GM12878 (cell line): ENCODE data around the gene CCR7. TPM values are rescaled to one million over a fixed set of nuclear protein-coding genes. Genes with fewer than 3 reads are reported as not detected.

Source experiments
- ATAC-seq: fragments of 200-7000 bp; cut with Tn5 transposase; 3 replicates; pipeline ENCODE4 v1.9.1; 2020; ENCODE audit warnings: mild to moderate bottlenecking, moderate library complexity
- BruUV-seq: library from RNA; stranded (reverse); fragments of 400-500 nt; replicated peaks from 2 replicates; lab custom pipeline; 2021; lab: Mats Ljungman, UMichigan
- CTCF ChIA-PET: fragments of 300-600 bp; sonication (Branson Sonifier 250); formaldehyde crosslinking; extraction: SDS; loops from one replicate; lab custom pipeline; 2021; ENCODE audit warnings: inconsistent platforms; lab: Yijun Ruan, JAX
- POLR2A ChIA-PET: fragments of 350-600 bp; formaldehyde crosslinking; extraction: SDS; loops from one replicate; lab custom pipeline; 2021; ENCODE audit warnings: inconsistent platforms; lab: Charles Lee
- RAD21 ChIA-PET: fragments of 300-600 bp; sonication (Branson Sonifier 250); formaldehyde crosslinking; loops from one replicate; lab custom pipeline; 2023; ENCODE audit warnings: antibody characterized with exemption; ENCODE audit not compliant: unreplicated experiment; lab: Charles Lee
- SMC1A ChIA-PET: fragments of 300-600 bp; sonication (Branson Sonifier 250); formaldehyde crosslinking; loops from one replicate; lab custom pipeline; 2023; ENCODE audit not compliant: unreplicated experiment, uncharacterized antibody; lab: Charles Lee
- DNase-seq: peaks from one replicate; pipeline ENCODE4 v3.0.0-alpha.2; 2011; ENCODE audit warnings: low read depth, low spot score
- FAIRE-seq: peaks from 3 replicates; lab custom pipeline; 2011; peaks lifted over from hg19 to GRCh38; lab: Jason Lieb, UNC
- H2AFZ ChIP-seq: 2 replicates; pipeline ENCODE4 v1.6.0; 2011; ENCODE audit warnings: low read depth, low read length, control low read depth; ENCODE audit not compliant: control insufficient read depth
- H3K27ac ChIP-seq: 2 replicates; pipeline ENCODE4 v1.5.1; 2011; ENCODE audit warnings: control low read depth; ENCODE audit not compliant: control insufficient read depth, insufficient read depth
- H3K27me3 ChIP-seq, 2 experiments: replicated peaks in 1 of 2; 2 replicates each; pipeline versions ENCODE4 v1.6.0 to v1.6.1; 2011; ENCODE audit warnings: low read length in 1 of 2; ENCODE audit not compliant: control insufficient read depth in 2 of 2, insufficient read depth in 2 of 2
- H3K36me3 ChIP-seq, 2 experiments: 2 replicates each; pipeline ENCODE4 v1.5.1; 2011; ENCODE audit warnings: low read length in 1 of 2; ENCODE audit not compliant: control insufficient read depth in 2 of 2, insufficient read depth in 2 of 2
- H3K4me1 ChIP-seq: 2 replicates; pipeline ENCODE4 v1.6.1; 2011; ENCODE audit warnings: mild to moderate bottlenecking, low read length, moderate library complexity, mixed read lengths; ENCODE audit not compliant: control insufficient read depth, insufficient read depth
- H3K4me2 ChIP-seq: 2 replicates; pipeline ENCODE4 v1.6.0; 2011; ENCODE audit warnings: control low read depth; ENCODE audit not compliant: control insufficient read depth, insufficient read depth
- H3K4me3 ChIP-seq: fragments of 200-600 bp; sonication (generic); 2 replicates; pipeline ENCODE4 v1.5.1; 2016
- H3K79me2 ChIP-seq: 2 replicates; pipeline ENCODE4 v1.6.0; 2011; ENCODE audit warnings: low read length; ENCODE audit not compliant: control insufficient read depth, insufficient read depth
- H3K9ac ChIP-seq: 2 replicates; pipeline ENCODE4 v1.8.0; 2011; ENCODE audit warnings: low read length, control low read depth, mixed read lengths; ENCODE audit not compliant: control insufficient read depth, insufficient read depth
- H3K9me3 ChIP-seq: replicated peaks from 3 replicates; pipeline ENCODE4 v1.5.1; 2011; ENCODE audit warnings: mild to moderate bottlenecking, low read length; ENCODE audit not compliant: control insufficient read depth, insufficient read depth
- H4K20me1 ChIP-seq: 2 replicates; pipeline ENCODE4 v1.6.0; 2011; ENCODE audit not compliant: control insufficient read depth, insufficient read depth
- IKZF2 ChIP-seq, 2 experiments: fragments of 450-650 bp; IDR thresholded peaks; 2 replicates each; pipeline ENCODE4 v1.6.1; 2017; ENCODE audit warnings: mild to moderate bottlenecking in 2 of 2, moderate library complexity in 2 of 2
- POLR2A ChIP-seq: IDR thresholded peaks from 2 replicates; pipeline ENCODE4 v1.6.1; 2011; ENCODE audit warnings: low read depth, mild to moderate bottlenecking, low read length
- SMAD5 ChIP-seq: IDR thresholded peaks from 2 replicates; pipeline ENCODE4 v1.6.1; 2016; ENCODE audit warnings: antibody characterized with exemption, low read depth
- TCF7 ChIP-seq: IDR thresholded peaks from 2 replicates; pipeline ENCODE4 v1.6.1; 2014; ENCODE audit warnings: antibody characterized with exemption, borderline replicate concordance
- ZNF622 ChIP-seq: fragments of 450-650 bp; IDR thresholded peaks from 2 replicates; pipeline ENCODE4 v1.6.1; 2017; ENCODE audit warnings: mild to moderate bottlenecking, inconsistent platforms
- WGBS: methylation state at CpG from one replicate; pipeline ENCODE4 v1.1.6; 2016; ENCODE audit warnings: low lambda C conversion rate; ENCODE audit not compliant: insufficient replicate concordance, insufficient coverage; ENCODE audit errors: missing lambda C conversion rate; 5-methylcytosine and 5-hydroxymethylcytosine counted together
- in situ Hi-C: fragments of 300-500 bp; cut with MboI; formaldehyde crosslinking; loops from 9 replicates; pipeline ENCODE4 v1.14.3; 2018; ENCODE audit warnings: mixed read lengths
- intact Hi-C: fragments of 100-400 bp; cut with micrococcal nuclease; formaldehyde crosslinking; loops from one replicate; pipeline ENCODE4 v1.14.2; 2022; ENCODE audit not compliant: unreplicated experiment
- polyA plus RNA-seq, 11 experiments: library from polyadenylated mRNA; depleted of rRNA in 4 of 11; unstranded in 6 of 11; stranded (reverse) in 5 of 11; fragments of >200 nt; fragmentation: Nextera tagmentation in 4 of 11; fragmentation: Illumina TruSeq in 1 of 11; extraction: Ambion mirVana in 4 of 11; extraction: Trizol in 1 of 11; gene quantifications; 1 replicate in 1 of 11; 2 replicates in 10 of 11; pipeline versions ENCODE4 v1.2.1 to v1.2.3, GENCODE V29; 2011 to 2016; ENCODE audit warnings: inconsistent platforms in 2 of 11, missing spikeins in 2 of 11, low read depth in 1 of 11
- total RNA-seq, 4 experiments: library from RNA; depleted of rRNA in 3 of 4; stranded (reverse); fragments of >200 nt in 3 of 4; fragmentation: Illumina TruSeq in 1 of 4; extraction: Trizol in 1 of 4; gene quantifications; 2 replicates each; pipeline versions ENCODE4 v1.2.1 to v1.2.3, GENCODE V29; 2013 to 2021
- TF ChIP-seq, protein P1 (sequence below): fragments of 450-650 bp; IDR thresholded peaks from 2 replicates; pipeline ENCODE4 v1.6.1; 2018; ENCODE audit warnings: mild to moderate bottlenecking, low read depth, moderate library complexity; ENCODE audit not compliant: partially characterized antibody
- TF ChIP-seq, protein P2 (sequence below): fragments of 450-650 bp; IDR thresholded peaks from 2 replicates; pipeline ENCODE4 v1.6.1; 2017; ENCODE audit warnings: low read depth, mild to moderate bottlenecking, moderate library complexity
- TF ChIP-seq, protein P3 (sequence below): fragments of 450-650 bp; IDR thresholded peaks from 2 replicates; pipeline ENCODE4 v1.6.1; 2016; ENCODE audit warnings: mild to moderate bottlenecking

The CCR7 gene
- total and polyA plus RNA-seq, 10 of the 15 experiments (the other 5 are each of a cell fraction or from before 2014, with no cell fraction given), result 131 to 1,171 (median 260) TPM

DNA sequence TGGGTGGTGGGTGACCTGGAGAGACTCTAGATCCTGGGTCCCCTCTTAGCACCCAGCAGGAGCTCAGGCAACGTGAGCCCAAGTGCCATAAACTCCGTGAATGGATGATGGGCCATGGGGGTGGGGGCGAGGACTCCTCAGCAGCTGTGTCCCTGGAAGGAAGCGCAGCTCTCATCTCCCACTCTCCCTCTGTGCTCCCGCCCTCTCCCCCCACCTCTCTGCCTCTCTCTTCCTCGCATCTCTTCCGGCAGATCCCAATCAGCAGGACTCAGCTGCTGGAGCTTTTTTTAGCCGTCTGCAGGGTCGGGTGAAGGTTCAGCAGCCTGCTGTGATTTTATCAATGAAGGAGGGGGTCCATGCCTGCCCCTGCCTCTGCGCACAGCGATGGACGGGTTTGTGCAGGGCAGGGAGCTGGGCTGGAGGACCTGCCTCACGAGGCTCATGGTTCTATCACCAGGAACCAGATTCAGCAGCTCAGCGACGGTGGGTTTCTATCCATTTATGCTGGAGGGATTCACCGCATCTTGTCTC, 8.3 kb downstream of the CCR7 start:
- TF ChIP-seq POLR2A, result peak; percentile 62
- TF ChIP-seq ZNF622, result no peak
- TF ChIP-seq TCF7, result no peak
- peak; percentile 68 to 74; a peak in 2 of 4 replicates for TF ChIP-seq IKZF2 (IDR thresholded peaks at IDR 0.05)
- TF ChIP-seq, protein P1, sequence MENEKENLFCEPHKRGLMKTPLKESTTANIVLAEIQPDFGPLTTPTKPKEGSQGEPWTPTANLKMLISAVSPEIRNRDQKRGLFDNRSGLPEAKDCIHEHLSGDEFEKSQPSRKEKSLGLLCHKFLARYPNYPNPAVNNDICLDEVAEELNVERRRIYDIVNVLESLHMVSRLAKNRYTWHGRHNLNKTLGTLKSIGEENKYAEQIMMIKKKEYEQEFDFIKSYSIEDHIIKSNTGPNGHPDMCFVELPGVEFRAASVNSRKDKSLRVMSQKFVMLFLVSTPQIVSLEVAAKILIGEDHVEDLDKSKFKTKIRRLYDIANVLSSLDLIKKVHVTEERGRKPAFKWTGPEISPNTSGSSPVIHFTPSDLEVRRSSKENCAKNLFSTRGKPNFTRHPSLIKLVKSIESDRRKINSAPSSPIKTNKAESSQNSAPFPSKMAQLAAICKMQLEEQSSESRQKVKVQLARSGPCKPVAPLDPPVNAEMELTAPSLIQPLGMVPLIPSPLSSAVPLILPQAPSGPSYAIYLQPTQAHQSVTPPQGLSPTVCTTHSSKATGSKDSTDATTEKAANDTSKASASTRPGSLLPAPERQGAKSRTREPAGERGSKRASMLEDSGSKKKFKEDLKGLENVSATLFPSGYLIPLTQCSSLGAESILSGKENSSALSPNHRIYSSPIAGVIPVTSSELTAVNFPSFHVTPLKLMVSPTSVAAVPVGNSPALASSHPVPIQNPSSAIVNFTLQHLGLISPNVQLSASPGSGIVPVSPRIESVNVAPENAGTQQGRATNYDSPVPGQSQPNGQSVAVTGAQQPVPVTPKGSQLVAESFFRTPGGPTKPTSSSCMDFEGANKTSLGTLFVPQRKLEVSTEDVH, result peak; percentile 17
- peak; percentile 64; the same call in 1 of the 2 replicates for TF ChIP-seq SMAD5
- TF ChIP-seq, protein P2, sequence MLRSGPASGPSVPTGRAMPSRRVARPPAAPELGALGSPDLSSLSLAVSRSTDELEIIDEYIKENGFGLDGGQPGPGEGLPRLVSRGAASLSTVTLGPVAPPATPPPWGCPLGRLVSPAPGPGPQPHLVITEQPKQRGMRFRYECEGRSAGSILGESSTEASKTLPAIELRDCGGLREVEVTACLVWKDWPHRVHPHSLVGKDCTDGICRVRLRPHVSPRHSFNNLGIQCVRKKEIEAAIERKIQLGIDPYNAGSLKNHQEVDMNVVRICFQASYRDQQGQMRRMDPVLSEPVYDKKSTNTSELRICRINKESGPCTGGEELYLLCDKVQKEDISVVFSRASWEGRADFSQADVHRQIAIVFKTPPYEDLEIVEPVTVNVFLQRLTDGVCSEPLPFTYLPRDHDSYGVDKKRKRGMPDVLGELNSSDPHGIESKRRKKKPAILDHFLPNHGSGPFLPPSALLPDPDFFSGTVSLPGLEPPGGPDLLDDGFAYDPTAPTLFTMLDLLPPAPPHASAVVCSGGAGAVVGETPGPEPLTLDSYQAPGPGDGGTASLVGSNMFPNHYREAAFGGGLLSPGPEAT, result no peak; the same call in 1 of the 2 replicates
- TF ChIP-seq, protein P3, sequence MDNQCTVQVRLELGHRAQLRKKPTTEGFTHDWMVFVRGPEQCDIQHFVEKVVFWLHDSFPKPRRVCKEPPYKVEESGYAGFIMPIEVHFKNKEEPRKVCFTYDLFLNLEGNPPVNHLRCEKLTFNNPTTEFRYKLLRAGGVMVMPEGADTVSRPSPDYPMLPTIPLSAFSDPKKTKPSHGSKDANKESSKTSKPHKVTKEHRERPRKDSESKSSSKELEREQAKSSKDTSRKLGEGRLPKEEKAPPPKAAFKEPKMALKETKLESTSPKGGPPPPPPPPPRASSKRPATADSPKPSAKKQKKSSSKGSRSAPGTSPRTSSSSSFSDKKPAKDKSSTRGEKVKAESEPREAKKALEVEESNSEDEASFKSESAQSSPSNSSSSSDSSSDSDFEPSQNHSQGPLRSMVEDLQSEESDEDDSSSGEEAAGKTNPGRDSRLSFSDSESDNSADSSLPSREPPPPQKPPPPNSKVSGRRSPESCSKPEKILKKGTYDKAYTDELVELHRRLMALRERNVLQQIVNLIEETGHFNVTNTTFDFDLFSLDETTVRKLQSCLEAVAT, result 0 out of 2 replicates have a peak, but pooled peaks have one; percentile 14
- 69% methylated on average over 15 of the region's 16 CpGs for WGBS
- Histone ChIP-seq H3K79me2 (peaks cover 25% of the 10 kb centered on the region), H3K4me2 (no peak overlapping the region; the same call in 1 of the 2 replicates), H2AFZ (no peak overlapping the region), H3K27me3 (no peaks in the 10 kb centered on the region), H3K9me3 (no peaks in the 10 kb centered on the region), H3K36me3 (peaks cover 25 to 58% of the 10 kb centered on the region in 2 experiments; a peak in 3 of 4 replicates), H3K4me1 (peaks cover 44% of the 10 kb centered on the region), H3K27ac (no peak overlapping the region), H3K9ac (no peak overlapping the region), H4K20me1 (peaks cover 5% of the 10 kb centered on the region), H3K4me3 (no peak overlapping the region)
- ATAC-seq (no peak), FAIRE-seq (no peak), DNase-seq (no peak)
- ChIA-PET SMC1A (interaction anchor here (0.8 to 21.2 kb wide), 9 partner anchors 9 to 115 kb away, joined by 3 to 430 read pairs (median 4); partner anchors contain the start of gene IGFBP4), POLR2A (interaction anchor here (0.9 to 9.5 kb wide), 7 partner anchors 9 to 55 kb away, joined by 3 to 81 read pairs (median 5); no protein-coding TSS in a partner anchor), CTCF (interaction anchor here (1.0 to 12.8 kb wide), 6 partner anchors 7 to 1106 kb away, joined by 3 to 318 read pairs (median 24); no protein-coding TSS in a partner anchor), RAD21 (interaction anchor here (0.8 to 21.1 kb wide), 7 partner anchors 19 to 76 kb away, joined by 3 to 514 read pairs (median 6); no protein-coding TSS in a partner anchor)
- BruUV-seq, result no TSS peak
- intact Hi-C loops (no loop called here), in situ Hi-C loops (no loop called here)
